Adrenal gland (tissue), 12 donors: Measurements from ENCODE around the gene GNAT1. TPM values are rescaled to one million over a fixed set of nuclear protein-coding genes. Genes with fewer than 3 reads are reported as not detected.
"Not testable (repeated sequence)": the region's sequence is repeated elsewhere in the genome, so short reads cannot be mapped to it uniquely, and the experiment has no call there.

Experiments
- DNase-seq, 7 donors: peaks; one replicate each; pipeline ENCODE4 v3.0.0-alpha.2; 2019 to 2020
- H3K27ac ChIP-seq, 5 donors: fragments of 200-600 bp; sonication (generic) in 4 of 5; 1 replicate in 3 of 5; 2 replicates in 2 of 5; pipeline versions ENCODE4 v1.5.1 to v1.8.0; 2016 to 2020; ENCODE audit warnings: mild to moderate bottlenecking in 1 of 5
- H3K27me3 ChIP-seq: fragments of 200-600 bp; 2 replicates; pipeline ENCODE4 v1.8.0; 2021
- H3K36me3 ChIP-seq, 2 donors: fragments of 200-600 bp; replicated peaks in 1 of 2; 1 replicate in 1 of 2; 2 replicates in 1 of 2; pipeline versions ENCODE4 v1.5.1 to v1.8.0; 2018 to 2022
- H3K4me1 ChIP-seq, 2 donors: fragments of 200-600 bp; replicated peaks in 1 of 2; 1 replicate in 1 of 2; 2 replicates in 1 of 2; pipeline versions ENCODE4 v1.5.1 to v1.8.0; 2018 to 2021
- H3K4me3 ChIP-seq, 4 donors: fragments of 200-600 bp; sonication (generic) in 3 of 4; one replicate each; pipeline ENCODE4 v1.5.1; 2016 to 2018
- H3K9me3 ChIP-seq, 3 donors: fragments of 200-600 bp; sonication (generic) in 1 of 3; replicated peaks in 1 of 3; 1 replicate in 2 of 3; 2 replicates in 1 of 3; pipeline versions ENCODE4 v1.5.1 to v1.8.0; 2016 to 2021
- CTCF ChIP-seq, 6 experiments: fragments of 450-650 bp in 4 of 6; fragments of 200-600 bp in 2 of 6; sonication (generic) in 1 of 6; IDR thresholded peaks; 1 replicate in 5 of 6; 2 replicates in 1 of 6; pipeline versions ENCODE4 v1.5.1 to v1.8.0; 2016 to 2021; ENCODE audit warnings: antibody characterized with exemption in 6 of 6, mild to moderate bottlenecking in 2 of 6, moderate library complexity in 1 of 6
- POLR2A ChIP-seq, 2 donors: fragments of 450-650 bp; IDR thresholded peaks; one replicate each; pipeline ENCODE4 v1.6.1; 2017; ENCODE audit warnings: antibody characterized with exemption in 2 of 2, mild to moderate bottlenecking in 2 of 2, moderate library complexity in 1 of 2
- WGBS, 4 donors: extraction: QIAGEN DNeasy Blood & Tissue Kit in 2 of 4; methylation state at CpG; one replicate each; pipeline versions ENCODE4 v1.1.5 to v1.1.7; 2013 to 2017; 5-methylcytosine and 5-hydroxymethylcytosine counted together
- intact Hi-C, 2 donors: fragments of 100-400 bp; cut with DNase I; formaldehyde crosslinking; loops; one replicate each; pipeline versions ENCODE4 v1.14.1 to v1.15.0; 2022 to 2023
- polyA plus RNA-seq, 3 donors: library from polyadenylated mRNA; stranded (reverse); fragments of 200-250 nt in 2 of 3; fragments of 350-450 nt in 1 of 3; fragmentation: Illumina TruSeq in 1 of 3; extraction: RNeasy Lipid Tissue Mini Kit (QIAGEN cat#74804) in 1 of 3; gene quantifications; one replicate each; pipeline ENCODE4 v1.2.3, GENCODE V29; 2013 to 2014
- total RNA-seq, 9 donors: library from RNA; depleted of rRNA in 4 of 9; stranded (reverse); fragments of >200 nt in 4 of 9; fragments of 120-200 nt in 1 of 9; fragmentation: NEBNext Ultra II Directional in 1 of 9; extraction: Animal tissue kit (Norgen Biotek cat#: 25700) in 1 of 9; gene quantifications; one replicate each; pipeline versions ENCODE4 v1.1.0 to v1.2.4, GENCODE V29; 2013 to 2023
- donor health status: healthy with polysubstance abuse.
- donor health status: Bipolar disorder and iron deficiency.
- donor health status: DM: yes; HTN: yes; CAD: no.
- donor health status: DM: no; HTN: no; CAD: no.
- donor health status: DM: no; HTN: no; CAD: no.
- donor health status: DM: yes; HTN: yes; CAD: no.

The GNAT1 gene
- total and polyA plus RNA-seq, 12 donors, result not detected

- peaks cover 25% of the 10 kb centered on the region for H3K27me3 ChIP-seq
- H3K27ac ChIP-seq, result no peak overlapping the region
- 55 to 73% (median 68%) methylated on average over 9 to 14 of the region's 14 CpGs for WGBS, 4 donors
- intact Hi-C loops, result no loop called here
- TF ChIP-seq CTCF (IDR thresholded peaks at IDR 0.05) (no peak), POLR2A (IDR thresholded peaks at IDR 0.05) (no peak)
- no peaks in the 10 kb centered on the region for H3K9me3 ChIP-seq
- H3K4me1 ChIP-seq, result peaks cover 0 to 10% of the 10 kb centered on the region in 2 donors
- no peaks in the 10 kb centered on the region for H3K36me3 ChIP-seq
- DNase-seq, result no peak
- no peak overlapping the region for H3K4me3 ChIP-seq
Observed at GRCh38 chr3:50208677-50209344, 17.4 kb downstream of the GNAT1 start.

- WGBS, 4 donors, result 60 to 85% (median 82%) methylated on average over 1 to 5 of the region's 5 CpGs
- Histone ChIP-seq H3K27ac (no peak overlapping the region), H3K9me3 (no peaks in the 10 kb centered on the region), H3K4me3 (no peak overlapping the region), H3K36me3 (no peaks in the 10 kb centered on the region), H3K4me1 (peaks cover 0 to 7% of the 10 kb centered on the region in 2 donors), H3K27me3 (peaks cover 13% of the 10 kb centered on the region)
- DNase-seq, result no peak
- intact Hi-C loops, result no loop called here
- TF ChIP-seq CTCF (IDR thresholded peaks at IDR 0.05) (no peak), POLR2A (IDR thresholded peaks at IDR 0.05) (no peak)
Observed at GRCh38 chr3:50210176-50210509, 18.7 kb downstream of the GNAT1 start.

GRCh38 chr3:50210510-50211367, 19.3 kb downstream of the GNAT1 start:
- intact Hi-C loops, result no loop called here
- no peak for TF ChIP-seq CTCF (IDR thresholded peaks at IDR 0.05)
- no peak for TF ChIP-seq POLR2A (IDR thresholded peaks at IDR 0.05)
- H3K4me1 ChIP-seq, result peaks cover 0 to 1% of the 10 kb centered on the region in 2 donors
- peaks cover 7% of the 10 kb centered on the region for H3K27me3 ChIP-seq
- 81 to 88% (median 86%) methylated on average over 8 to 13 of the region's 13 CpGs for WGBS, 4 donors
- no peak overlapping the region for H3K4me3 ChIP-seq
- H3K36me3 ChIP-seq, result no peaks in the 10 kb centered on the region
- DNase-seq, result no peak
- H3K9me3 ChIP-seq, result no peaks in the 10 kb centered on the region
- no peak overlapping the region for H3K27ac ChIP-seq

- H3K27ac ChIP-seq, H3K27me3 ChIP-seq, H3K36me3 ChIP-seq, intact Hi-C loops, H3K9me3 ChIP-seq, DNase-seq, H3K4me1 ChIP-seq, H3K4me3 ChIP-seq: not testable (repeated sequence)
- WGBS, 4 donors, result 91 to 97% (median 94%) methylated on average over 5 of the region's 5 CpGs
Observed at GRCh38 chr3:50211368-50211717, 19.9 kb downstream of the GNAT1 start.
